HG03378 (cell line): ENCODE results near the gene PUM2.

Experiments
- ATAC-seq: cut with Tn5 transposase; IDR thresholded peaks from one replicate; pipeline ENCODE4 v1.9.1; 2021; ENCODE audit warnings: mild to moderate bottlenecking, moderate library complexity; ENCODE audit not compliant: unreplicated experiment

The PUM2 gene

GRCh38 chr2:20205069-20205468 is 145.6 kb downstream of the PUM2 start:
- no peak for ATAC-seq

DNA sequence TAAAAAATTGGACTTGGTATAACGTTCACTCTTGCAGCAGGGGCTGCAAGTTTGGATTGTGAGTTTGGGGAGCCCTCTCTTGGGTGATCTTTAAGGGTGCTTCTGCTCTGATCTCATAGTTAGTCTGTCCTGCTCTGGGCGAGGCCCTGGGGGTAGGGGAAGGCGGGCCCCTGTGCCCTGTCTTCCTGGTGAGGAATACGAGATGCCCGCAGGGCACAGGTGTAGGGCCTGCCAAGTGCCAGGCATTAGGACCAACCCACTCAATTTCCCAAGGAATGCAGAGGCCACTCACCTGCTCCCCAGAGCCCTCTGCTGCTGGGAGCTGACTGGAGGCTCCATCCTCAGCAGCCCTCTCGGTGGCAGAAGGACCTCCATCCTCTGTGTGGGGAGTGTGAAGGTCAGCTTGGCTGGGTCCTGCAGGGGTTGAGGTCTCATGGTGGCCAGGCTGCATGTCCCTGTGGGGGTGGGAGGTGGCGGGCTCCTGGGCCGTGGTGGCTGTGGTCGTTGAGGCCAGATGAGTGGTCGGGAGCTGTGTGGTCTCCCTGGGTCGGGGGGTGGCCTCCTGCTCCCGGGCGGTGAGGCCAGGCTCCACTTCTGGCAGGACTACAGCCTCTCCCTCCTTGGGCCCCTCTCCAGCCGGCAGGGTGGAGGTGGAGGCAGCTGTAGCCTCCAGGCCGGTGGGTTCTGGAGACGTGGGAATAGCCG is 147.0 kb downstream of the PUM2 start:
- ATAC-seq: no peak

- no peak for ATAC-seq
Measured at GRCh38 chr2:20203072-20203471, 147.6 kb downstream of the PUM2 start.

GRCh38 chr2:20201671-20202070 is 149.0 kb downstream of the PUM2 start:
- no peak for ATAC-seq

DNA sequence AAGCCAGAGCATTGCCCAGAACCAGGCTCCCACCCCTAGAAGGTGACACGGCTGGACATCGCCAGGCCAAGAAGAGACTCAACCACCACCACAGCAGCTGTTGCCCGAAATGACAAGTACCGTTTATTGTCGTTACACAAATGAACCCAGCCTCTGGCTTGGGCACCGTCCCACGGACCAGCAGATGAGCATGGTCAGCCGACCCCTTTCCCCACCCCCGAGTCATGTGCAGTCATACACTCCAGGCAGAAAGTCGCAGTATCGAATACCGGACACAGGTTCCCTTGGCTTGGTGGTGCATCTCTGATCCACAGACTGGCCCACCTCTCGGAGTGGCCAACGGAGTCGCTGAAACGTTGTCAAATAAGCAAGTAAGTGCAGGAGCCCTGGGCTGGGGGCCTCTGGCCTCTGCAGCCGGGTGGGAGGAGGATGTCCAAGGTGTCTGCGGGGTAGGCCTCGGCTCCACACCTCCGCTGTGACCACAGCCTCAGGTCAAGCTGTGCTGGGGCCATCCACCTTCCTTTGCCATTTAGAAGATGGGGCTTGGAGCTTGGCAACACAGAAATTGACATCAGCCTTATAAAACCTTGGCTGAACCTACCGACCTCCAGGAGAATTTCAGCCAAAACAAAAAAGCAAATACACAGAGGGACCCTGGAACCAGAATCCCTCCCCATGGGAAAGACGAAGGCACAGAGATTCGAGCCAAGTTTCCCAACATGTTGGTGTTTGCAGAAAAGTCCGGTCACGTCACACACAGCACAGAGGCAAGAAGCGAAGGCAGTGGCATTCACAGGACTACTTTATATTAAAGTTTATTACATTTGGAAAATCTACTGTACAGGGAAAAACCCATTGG is 149.7 kb downstream of the PUM2 start:
- ATAC-seq: no peak

GRCh38 chr2:20199633-20200270 is 150.9 kb downstream of the PUM2 start:
- no peak for ATAC-seq

DNA sequence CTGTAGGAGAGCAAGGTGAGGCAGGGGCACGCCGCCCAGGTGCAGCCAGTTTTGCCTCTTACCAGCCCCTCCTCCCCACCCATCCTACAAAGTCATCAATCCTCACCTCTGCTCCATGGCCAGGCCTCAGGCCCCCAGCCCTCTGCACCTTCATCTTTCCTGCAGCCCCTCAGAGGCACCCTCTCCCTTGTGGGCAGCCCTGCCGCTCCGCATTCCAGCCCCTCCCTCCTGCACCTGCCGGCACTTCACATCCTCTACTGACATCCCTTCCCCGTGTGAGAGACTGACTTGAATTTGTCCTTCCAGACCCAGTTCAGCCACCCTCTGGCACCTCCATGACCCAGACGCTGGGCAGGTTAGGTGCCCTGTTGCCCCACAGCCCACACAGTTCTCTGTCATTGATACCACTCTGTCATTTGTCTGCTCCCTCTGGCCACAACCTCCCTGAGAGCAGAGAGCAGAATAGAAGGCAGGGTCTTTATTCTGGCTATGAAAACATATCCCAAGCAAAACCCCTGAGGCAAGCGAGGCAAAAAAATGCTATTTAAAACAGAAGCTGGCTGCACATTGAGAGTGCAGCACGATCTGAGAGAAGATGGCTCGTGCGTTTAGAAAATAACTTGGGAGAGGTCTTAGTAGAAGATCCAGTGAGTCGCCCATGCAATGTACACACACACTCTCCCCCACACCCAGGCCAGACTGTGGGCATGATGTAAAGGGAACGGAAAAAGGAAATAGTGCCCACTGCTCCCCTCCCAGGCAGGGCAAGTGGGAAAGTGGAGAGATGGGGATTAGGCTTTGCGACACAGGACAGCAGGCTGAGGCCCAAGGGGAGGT is 151.6 kb downstream of the PUM2 start:
- ATAC-seq: no peak
